Cardiac septum (tissue), 1 donor: Measurements from ENCODE around the gene CSGALNACT2. TPM values are rescaled to one million over a fixed set of nuclear protein-coding genes. Genes with fewer than 3 reads are reported as not detected.
"Not testable (repeated sequence)": the region's sequence is repeated elsewhere in the genome, so short reads cannot be mapped to it uniquely, and the experiment has no call there.

Experiments used
- DNase-seq: peaks from one replicate; pipeline ENCODE4 v3.0.0-alpha.2; 2020; ENCODE audit warnings: low spot score
- intact Hi-C: fragments of 100-400 bp; cut with DNase I; formaldehyde crosslinking; loops from one replicate; pipeline ENCODE4 v1.14.0; 2022
- total RNA-seq: library from RNA; stranded (reverse); fragmentation: NEBNext Ultra II Directional; extraction: Animal tissue kit (Norgen Biotek cat#: 25700); gene quantifications from one replicate; pipeline ENCODE4 v1.2.1, GENCODE V29; 2021
- donor health status: DM: no; HTN: no; CAD: no.

The CSGALNACT2 gene
- total RNA-seq, 1 donor from 2014 or later = 14.2 TPM

- no peak for DNase-seq
- intact Hi-C loops = no loop called here
These were observed 3.9 kb upstream of the CSGALNACT2 start for GRCh38 chr10:43134126-43134905.

- intact Hi-C loops = loop anchor here (5.0 kb wide), 1 partner anchor 1862 kb away; no protein-coding TSS in a partner anchor
- DNase-seq = no peak
These were observed 3.2 kb upstream of the CSGALNACT2 start for GRCh38 chr10:43135064-43135463.

DNA sequence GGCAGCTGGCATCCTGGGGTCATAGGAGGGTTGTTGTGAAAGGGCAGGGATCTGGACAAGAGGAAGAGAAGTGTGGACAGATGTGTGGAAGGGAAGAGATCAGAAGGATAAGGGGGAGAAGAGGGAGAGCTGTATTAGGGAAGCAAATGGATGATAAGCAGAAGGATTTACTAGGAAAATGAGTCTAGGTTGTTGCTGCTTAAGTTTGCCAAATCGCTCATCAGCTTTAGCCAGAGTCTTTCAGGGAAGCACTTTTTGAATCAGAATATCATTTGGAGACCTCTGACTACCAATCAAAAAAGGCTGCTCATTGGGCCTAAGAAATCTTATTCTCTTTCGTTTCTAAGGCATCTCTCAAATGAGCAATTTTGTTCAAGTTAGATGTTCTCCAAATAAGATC lies 2.6 kb upstream of the CSGALNACT2 start:
- intact Hi-C loops = loop anchor here (5.0 kb wide), 1 partner anchor 1862 kb away; no protein-coding TSS in a partner anchor
- no peak for DNase-seq

- intact Hi-C loops = loop anchor here (5.0 kb wide), 1 partner anchor 1861 kb away; no protein-coding TSS in a partner anchor
- no peak for DNase-seq
These were observed 1.8 kb upstream of the CSGALNACT2 start for GRCh38 chr10:43136432-43136831.

DNA sequence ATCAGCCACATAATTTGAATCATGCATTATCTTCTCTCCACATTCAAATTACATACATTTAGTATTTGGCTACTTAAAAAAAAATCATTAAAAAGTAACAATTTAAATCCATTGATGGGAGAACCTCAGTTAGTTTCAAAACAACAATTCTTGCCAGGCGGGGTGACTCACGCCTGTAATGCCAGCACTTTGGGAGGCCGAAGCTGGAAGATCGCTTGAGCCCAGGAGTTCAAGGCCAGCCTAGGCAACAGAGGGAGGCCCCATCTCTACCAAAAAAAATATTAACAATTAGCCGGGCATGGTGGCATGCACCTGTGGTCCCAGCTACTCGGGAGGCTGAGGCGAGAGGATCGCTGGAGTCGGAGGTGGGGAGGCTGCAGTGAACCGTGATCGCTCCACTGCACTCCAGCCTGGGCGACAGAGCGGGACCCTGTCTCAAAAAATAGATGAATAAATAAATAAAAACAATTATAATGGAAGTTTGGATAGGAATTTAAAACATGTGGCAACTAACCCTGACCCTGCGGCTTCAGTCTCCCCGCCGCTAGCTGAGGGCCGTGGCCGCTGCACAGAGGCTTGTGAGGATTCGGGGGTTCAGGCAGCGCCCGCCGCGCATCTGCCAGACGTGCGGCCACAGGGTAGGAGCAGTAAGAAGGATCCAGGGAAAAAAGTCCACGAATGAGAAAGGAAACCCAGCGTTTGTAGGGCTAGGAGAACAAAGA lies 1.1 kb upstream of the CSGALNACT2 start:
- DNase-seq = no peak
- intact Hi-C loops = loop anchor here (5.0 kb wide), 1 partner anchor 1860 kb away; no protein-coding TSS in a partner anchor

- DNase-seq = no peak
- intact Hi-C loops = loop anchor here (5.0 kb wide), 1 partner anchor 1860 kb away; no protein-coding TSS in a partner anchor
These were observed 576 bp upstream of the CSGALNACT2 start for GRCh38 chr10:43137717-43138020.

GRCh38 chr10:43138757-43139241 lies 554 bp downstream of the CSGALNACT2 start:
- intact Hi-C loops = loop anchor here (5.0 kb wide), 1 partner anchor 1859 kb away; no protein-coding TSS in a partner anchor
- DNase-seq = no peak

- no peak for DNase-seq
- intact Hi-C loops = no loop called here
These were observed 3.2 kb downstream of the CSGALNACT2 start for GRCh38 chr10:43141421-43141820.

- intact Hi-C loops = no loop called here
- no peak for DNase-seq
These were observed 7.1 kb downstream of the CSGALNACT2 start for GRCh38 chr10:43145311-43145710.

GRCh38 chr10:43145936-43146335 lies 7.7 kb downstream of the CSGALNACT2 start:
- DNase-seq, intact Hi-C loops: not testable (repeated sequence)

DNA sequence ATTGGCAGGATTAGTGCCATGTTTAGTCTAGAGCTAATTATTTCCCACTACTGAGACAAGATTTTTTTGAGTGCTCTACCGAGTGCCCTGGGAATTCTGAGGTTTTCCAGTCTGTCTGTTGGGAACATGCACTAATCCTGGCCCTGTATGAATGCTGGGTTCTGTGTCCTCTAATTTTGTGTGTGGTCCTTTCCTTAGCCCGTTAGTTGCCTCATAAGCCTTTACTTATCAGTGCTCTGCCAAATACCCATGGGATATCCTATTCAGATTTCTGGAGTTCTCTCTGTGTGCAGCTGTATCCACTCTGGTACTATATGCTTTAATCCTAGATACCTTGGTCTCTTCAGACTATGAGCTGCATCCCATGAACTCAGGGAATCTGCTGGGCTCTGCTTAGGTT lies 13.1 kb downstream of the CSGALNACT2 start:
- DNase-seq = no peak
- intact Hi-C loops = no loop called here

- DNase-seq = no peak
- intact Hi-C loops = no loop called here
These were observed 15.7 kb downstream of the CSGALNACT2 start for GRCh38 chr10:43153901-43154300.

DNA sequence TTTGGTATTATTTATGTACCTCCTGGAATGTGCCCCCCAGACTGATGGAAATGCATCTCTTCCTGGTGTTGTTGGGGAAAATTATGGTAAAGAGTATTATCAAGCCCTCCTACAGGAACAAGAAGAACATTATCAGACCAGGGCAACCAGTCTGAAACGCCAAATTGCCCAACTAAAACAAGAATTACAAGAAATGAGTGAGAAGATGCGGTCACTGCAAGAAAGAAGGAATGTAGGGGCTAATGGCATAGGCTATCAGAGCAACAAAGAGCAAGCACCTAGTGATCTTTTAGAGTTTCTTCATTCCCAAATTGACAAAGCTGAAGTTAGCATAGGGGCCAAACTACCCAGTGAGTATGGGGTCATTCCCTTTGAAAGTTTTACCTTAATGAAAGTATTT lies 17.0 kb downstream of the CSGALNACT2 start:
- intact Hi-C loops = no loop called here
- DNase-seq = no peak

GRCh38 chr10:43155741-43156140 lies 17.5 kb downstream of the CSGALNACT2 start:
- no peak for DNase-seq
- intact Hi-C loops = no loop called here

- intact Hi-C loops = no loop called here
- DNase-seq = no peak
These were observed 18.5 kb downstream of the CSGALNACT2 start for GRCh38 chr10:43156590-43157341.

DNA sequence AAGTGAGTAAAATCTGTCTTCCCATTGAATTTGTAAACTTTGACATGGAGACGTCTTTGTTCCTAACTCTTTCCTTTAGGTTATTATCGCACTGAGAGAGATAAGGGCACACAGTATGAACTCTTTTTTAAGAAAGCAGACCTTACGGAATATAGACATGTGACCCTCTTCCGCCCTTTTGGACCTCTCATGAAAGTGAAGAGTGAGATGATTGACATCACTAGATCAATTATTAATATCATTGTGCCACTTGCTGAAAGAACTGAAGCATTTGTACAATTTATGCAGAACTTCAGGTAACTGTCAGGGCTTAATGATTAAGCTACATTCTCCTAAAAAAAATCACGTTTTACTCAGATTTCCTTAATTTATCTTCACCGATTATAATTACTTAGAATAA lies 20.4 kb downstream of the CSGALNACT2 start:
- intact Hi-C loops = no loop called here
- DNase-seq = no peak

DNA sequence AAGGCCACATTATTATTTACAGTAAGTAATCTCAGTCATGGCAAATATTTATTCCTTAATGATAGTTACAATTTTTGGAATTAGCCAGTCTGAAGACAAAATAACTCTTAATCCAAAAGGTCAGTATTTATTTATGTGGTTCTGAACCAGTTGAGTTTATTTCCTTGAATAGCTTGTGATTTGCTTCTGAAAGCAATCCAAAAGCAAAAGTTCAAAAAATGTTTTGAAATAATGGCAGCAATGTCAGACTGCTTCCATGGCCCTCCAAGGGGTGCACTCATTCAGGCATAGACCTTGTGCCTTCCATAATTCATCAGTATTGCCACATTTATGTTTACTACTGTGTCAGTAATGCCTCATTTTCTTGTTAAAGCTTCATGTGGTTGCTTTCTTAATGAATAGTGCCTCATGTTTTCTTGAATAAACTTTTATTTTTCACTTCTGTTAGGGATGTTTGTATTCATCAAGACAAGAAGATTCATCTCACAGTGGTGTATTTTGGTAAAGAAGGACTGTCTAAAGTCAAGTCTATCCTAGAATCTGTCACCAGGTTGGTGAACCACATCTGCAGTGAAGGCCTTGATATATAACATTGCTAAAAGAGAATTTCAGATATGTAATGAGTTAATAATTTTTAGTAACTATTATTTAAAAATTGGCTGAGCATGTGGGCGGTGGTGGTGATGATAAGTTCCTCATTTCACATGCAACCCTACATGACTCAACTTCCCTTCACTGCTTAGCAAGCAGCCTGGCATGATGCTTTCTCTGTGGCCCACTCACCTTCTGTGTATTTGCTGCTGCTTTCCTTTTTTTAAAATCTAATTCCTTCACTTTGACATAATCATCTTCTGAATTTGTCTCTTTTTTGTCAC lies 22.0 kb downstream of the CSGALNACT2 start:
- intact Hi-C loops = no loop called here
- no peak for DNase-seq

- intact Hi-C loops = no loop called here
- no peak for DNase-seq
These were observed 22.6 kb downstream of the CSGALNACT2 start for GRCh38 chr10:43160921-43161255.

DNA sequence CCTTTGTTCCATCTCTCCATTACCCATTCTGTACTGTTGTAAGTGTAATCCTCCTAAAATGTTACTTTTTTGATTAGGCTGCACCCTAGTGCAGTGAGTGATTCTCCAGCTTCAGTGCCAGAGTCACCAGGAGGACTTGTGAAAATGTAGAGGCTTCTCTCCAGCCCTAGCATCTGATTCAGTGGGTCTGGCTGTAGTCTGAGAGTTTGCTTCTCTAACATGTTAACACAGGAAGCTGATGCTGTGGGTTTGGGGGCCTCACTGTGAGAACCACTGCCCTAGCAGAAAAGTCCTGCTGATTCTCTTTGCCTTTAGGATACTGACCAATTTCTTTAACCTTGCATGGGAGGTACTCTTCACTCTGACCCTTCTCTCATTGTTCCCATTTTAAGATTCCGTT lies 24.4 kb downstream of the CSGALNACT2 start:
- intact Hi-C loops = no loop called here
- no peak for DNase-seq
